Stimulated activated CD4-positive, alpha-beta T cell treated with anti-CD3 and anti-CD28 coated beads, Interleukin-4, amount 100 ng/mL, for 48 hours (primary cell): Measurements from ENCODE around the gene PRM1.
A peak's percentile ranks its signal among the peaks of the same experiment; 100 is the strongest.
"Not testable (repeated sequence)": the region's sequence is repeated elsewhere in the genome, so short reads cannot be mapped to it uniquely, and the experiment has no call there.

Experiments
- DNase-seq, 2 donors: peaks; one replicate each; pipeline ENCODE4 v3.0.0-alpha.2; 2020; ENCODE audit warnings: low read depth in 2 of 2

PRM1 gene

GRCh38 chr16:11298143-11298900 lies 17.2 kb upstream of the PRM1 start:
- DNase-seq = no peak

- peak; percentile 45 to 59 for DNase-seq
These were observed 16.5 kb upstream of the PRM1 start for GRCh38 chr16:11297492-11298142.

DNA sequence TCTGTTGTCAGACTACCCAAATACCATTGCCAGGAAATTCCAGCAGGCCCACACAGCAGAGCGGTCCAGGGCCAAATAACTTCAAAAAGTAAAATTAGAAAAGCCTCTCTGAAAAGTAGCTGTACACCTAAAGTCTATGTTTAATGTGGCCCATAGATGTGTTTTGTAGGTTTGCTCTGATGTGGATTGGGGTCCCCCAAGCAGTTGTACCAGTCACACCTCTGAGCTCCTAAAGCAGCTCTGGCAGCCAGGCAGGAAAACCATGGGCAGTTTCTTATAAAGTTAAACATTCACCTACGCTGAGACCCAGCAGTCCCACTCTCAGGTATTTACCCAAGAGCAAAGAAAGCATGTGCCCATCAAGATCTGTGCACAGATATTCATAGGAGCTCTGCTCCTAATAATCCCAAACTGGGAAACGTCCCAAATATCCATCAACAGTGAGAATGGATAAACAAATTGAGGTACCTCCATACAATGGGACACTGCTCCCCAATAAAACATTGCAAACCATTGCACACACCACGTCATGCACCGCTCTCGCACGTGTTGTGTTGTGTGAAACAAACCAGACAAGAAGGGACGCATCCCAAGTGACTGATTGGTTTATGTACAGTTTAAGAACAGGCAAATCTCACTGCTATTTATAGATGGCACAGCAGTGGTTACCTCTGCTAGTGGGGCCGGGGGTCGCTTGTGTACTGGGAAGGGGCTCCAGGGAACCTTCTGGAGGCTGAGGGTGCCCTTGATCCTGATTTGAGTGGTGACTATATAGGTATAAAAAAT lies 15.8 kb upstream of the PRM1 start:
- DNase-seq = no peak

GRCh38 chr16:11296351-11296705 lies 15.2 kb upstream of the PRM1 start:
- DNase-seq = no peak

DNA sequence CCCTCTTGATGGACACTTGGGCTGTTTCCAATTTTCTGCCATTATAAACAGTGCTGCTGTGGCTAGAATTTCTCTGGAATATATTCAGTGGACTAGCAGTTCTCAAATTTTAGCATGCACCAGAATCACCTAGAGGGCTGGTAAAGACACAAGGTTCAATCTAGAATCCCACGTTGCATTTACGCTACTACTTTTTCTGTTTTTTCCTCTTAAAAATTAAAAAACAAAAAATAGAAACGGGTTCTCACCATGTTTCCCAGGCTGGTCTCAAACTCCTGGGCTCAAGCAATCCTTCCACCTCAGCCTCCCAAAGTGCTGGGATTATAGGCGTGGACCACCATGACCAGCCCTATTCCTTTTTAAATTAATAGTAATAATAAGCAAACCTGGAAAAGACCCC lies 14.5 kb upstream of the PRM1 start:
- DNase-seq = no peak

GRCh38 chr16:11292076-11292748 lies 11.1 kb upstream of the PRM1 start:
- no peak for DNase-seq

- no peak for DNase-seq
These were observed 10.1 kb upstream of the PRM1 start for GRCh38 chr16:11291091-11291703.

GRCh38 chr16:11290102-11290893 lies 9.2 kb upstream of the PRM1 start:
- no peak for DNase-seq

DNA sequence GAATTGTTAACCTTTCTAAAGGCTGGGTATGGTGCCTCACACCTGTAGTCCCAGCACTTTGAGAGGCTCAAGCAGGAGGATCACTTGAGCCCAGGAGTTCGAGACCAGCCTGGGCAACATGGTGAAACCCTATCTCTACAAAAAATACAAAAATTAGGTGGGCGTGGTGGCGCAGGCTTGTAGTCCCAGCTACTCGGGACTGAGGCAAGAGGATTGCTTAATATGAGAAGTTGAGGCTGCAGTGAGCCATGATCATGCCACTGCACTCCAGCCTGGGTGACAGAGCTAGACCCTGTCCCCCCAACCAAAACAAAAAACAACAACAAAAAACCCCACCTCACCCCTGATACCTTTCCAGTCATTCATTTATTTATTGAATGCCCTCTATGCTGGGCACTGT lies 8.6 kb upstream of the PRM1 start:
- DNase-seq = not testable (repeated sequence)

- DNase-seq = no peak
These were observed 8.1 kb upstream of the PRM1 start for GRCh38 chr16:11289202-11289601.

DNA sequence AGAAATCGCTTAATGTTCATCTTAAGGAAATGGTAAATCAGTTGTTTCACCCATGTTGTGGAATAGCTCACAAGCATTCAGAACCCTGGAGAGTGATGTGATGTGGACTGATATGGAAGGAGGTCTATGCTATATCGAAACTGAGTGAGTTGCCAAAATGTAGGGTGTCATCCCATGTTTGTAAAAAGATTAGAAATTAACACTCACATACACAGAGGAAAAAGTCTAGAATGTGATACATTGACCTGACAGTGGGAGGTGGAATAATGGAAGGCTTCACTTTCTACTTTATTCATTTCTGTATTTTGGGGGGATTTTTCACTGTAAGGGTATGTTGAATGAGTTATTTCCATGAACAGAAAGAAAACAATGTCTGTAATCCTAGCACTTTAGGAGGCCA lies 4.7 kb upstream of the PRM1 start:
- DNase-seq = no peak

DNA sequence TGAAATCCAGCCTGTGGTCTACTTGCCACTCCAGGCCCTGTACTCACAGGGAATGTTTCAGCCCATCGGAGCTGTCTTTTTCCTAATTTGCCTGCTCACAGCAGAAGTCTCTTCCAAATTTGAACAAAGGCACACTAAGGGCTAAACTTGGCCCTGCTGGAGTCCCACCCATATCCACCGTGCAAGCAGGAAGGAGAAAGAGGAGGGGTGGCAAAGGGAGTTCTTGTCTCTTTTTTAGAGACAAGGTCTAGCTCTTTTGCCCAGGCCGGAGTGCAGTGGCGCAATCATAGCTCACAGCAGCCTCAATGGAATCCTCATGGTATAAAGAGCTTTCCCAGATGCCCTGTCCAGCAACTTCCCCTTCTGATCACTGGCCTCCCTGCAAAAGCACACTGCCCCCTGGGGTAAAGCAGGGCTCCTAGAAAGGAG lies 2.7 kb upstream of the PRM1 start:
- no peak for DNase-seq

DNA sequence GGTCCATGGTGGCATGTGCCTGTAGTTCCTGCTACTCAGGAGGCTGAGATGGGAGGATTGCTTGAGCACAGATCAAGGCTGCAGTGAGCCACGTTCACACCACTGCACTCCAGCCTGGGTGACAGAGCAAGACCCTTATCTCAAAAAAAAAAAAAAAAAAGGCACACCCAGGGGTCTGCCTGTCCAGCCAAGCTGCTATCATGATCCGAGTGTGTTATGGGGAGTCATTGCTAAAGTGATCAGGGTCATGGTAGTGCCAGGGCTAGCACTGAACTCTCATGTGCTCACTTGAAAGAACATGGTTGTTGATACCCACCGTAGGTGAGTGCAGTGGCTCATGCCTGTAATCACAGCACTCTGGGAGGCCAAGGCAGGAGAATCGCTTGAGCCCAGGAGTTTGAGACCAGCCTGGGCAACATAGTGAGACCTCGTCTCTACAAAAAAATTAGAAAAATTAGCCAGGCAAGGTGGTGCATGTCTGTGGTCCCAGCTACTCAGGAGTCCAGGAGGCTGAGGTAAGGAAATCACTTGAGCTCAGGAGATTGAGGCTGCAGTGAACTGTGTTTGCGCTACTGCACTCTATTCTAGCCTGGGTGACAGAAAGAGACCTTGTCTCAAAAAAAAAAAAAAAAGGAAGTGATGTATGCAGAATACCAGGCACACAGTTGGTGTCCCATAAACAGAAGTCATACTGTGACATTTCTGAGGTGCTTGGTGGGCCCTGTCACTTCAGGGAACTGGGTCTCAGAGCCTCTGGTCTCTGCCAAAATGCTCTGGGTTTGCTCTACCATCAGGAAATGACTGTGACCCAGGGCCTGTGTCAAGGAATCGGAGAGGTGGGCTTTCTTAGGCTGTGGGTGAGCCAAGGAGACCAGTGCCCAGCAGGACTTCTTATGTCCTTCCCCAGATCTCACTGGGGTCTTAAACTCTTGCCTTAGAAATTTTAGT lies 2.2 kb downstream of the PRM1 start:
- DNase-seq = no peak

- no peak for DNase-seq
These were observed 3.4 kb downstream of the PRM1 start for GRCh38 chr16:11277607-11278337.

DNA sequence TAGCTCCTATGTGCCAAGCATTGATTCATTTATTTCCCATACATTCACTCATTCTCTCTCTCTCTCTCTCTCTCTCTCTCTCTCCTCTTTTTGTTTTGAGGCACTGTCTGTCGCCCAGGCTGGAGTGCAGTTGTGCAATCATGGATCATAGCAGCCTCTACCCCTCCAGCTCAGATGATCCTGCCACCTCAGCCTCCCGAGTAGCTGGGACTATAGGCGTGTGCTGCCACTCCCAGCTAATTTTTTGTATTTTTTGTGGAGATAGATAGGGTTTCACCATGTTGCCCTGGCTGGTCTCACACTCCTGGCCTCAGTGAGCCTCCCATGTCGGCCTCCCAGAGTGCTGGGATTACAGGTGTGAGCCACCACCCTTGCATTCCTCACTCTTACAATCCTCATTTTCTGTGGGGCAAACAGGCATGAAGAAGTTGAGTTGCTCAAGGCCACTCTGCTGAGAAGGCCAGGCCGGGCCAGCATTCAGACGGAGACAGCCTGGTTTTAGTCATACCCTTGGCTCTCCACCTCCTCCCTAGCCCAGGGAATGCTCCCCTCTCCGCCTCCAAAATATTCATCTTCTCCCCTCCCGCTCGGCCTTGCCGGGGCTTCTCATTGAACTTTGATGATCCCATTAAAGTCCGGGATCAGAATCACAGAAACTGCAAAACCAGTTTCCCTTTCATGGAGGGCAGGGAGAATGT lies 4.1 kb downstream of the PRM1 start:
- no peak for DNase-seq

DNA sequence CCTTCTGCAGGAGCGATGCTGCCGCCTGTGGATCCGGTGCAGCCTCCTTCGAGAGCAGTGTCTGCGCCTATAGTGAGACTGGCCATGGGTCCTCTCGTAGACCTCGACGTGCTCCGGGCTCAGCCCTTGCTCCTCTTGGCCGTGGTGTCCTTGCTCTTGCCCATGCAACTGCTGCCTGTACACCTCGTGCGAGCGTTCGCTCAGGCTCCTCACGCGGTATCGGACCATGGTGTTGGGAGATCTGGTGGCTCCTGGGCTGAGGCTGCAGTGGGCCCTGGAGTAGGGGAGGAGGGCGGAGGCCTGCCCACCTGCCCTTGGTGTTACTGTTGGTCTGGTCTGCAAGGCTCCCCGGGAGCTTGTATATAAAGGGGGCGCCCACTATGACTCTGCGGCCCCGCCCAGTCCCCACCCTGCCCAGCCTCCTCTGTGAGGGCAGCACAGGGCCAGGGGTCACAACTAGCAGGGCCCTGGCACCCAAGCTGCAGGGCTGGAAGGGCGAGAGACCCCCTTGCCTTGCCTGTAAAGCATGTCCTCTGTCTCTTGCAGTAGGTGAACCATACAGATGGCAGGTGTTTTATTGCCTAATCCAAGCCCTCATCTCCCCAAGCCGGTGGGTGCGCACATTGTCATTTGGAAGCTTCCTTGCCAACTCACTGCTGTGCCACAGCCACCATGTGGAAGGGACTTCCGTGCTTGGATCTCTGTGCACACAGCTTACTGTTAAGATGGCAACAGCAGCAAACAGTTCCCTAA lies 4.8 kb downstream of the PRM1 start, which contains the start of gene PRM2:
Gene PRM2, minus strand, starts transcription at position 338 of the 753 bp plus-strand sequence. Its CDS starts 110 bp downstream, at position 228.
- no peak for DNase-seq

DNA sequence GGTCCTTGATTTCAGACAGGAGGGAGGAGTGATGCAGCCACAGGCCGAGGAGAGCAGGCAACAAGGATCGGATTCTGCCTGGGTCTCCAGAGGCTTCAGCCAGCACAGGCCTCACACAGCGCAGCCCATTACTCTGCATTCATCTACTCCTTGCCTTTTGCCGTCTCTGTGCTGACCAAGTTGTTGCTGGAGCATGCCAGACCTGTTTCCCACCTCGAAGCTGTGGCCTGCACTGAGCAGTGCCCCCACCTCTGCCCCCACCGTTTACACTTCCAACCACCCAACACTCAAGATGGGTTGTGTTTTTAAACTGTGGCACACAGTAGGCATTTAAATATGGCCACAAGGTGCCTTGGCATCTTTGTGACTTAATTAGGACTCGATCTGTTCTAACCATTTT lies 6.2 kb downstream of the PRM1 start:
- DNase-seq = no peak
